ENCODE results near the gene BACH2.

DNA sequence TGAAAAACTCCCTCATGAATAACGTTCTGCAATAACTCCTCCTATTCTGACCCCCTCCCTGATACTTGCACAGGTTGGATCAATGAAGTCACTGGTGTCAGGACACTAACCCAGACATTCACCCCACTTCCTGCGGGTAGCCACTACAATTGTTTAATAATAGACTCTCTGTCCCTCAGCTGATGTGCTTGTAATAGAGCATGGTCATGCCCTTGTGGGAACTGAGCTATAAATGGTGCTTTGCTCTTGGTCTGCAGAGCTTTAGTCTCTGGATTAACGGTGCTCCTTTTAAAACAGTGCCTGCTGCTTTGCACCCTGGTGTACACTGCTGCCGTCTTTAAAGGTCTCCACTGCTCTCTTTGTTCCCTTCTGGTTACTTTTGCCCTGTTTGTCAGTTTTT lies 127.3 kb downstream of the BACH2 start:
- TF ChIP-seq, protein P1, sequence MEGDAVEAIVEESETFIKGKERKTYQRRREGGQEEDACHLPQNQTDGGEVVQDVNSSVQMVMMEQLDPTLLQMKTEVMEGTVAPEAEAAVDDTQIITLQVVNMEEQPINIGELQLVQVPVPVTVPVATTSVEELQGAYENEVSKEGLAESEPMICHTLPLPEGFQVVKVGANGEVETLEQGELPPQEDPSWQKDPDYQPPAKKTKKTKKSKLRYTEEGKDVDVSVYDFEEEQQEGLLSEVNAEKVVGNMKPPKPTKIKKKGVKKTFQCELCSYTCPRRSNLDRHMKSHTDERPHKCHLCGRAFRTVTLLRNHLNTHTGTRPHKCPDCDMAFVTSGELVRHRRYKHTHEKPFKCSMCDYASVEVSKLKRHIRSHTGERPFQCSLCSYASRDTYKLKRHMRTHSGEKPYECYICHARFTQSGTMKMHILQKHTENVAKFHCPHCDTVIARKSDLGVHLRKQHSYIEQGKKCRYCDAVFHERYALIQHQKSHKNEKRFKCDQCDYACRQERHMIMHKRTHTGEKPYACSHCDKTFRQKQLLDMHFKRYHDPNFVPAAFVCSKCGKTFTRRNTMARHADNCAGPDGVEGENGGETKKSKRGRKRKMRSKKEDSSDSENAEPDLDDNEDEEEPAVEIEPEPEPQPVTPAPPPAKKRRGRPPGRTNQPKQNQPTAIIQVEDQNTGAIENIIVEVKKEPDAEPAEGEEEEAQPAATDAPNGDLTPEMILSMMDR (conservative IDR thresholded peaks at IDR 0.05 in 1 of 2, IDR thresholded peaks at IDR 0.05 in 1 of 2; ENCODE audit: low read depth in 1 of 2, low read length in 2 of 2), result no peak
- no peak for TF ChIP-seq EZH2 (IDR thresholded peaks at IDR 0.05; ENCODE audit: low read length, missing control alignments)

Data from fibroblast of lung (primary cell).